ENCODE results near the gene DPYSL3. TPM values are rescaled to one million over a fixed set of nuclear protein-coding genes. Genes with fewer than 3 reads are reported as not detected.

DPYSL3 gene
- total RNA-seq, 1 donor from 2014 or later, result 102 TPM

DNA sequence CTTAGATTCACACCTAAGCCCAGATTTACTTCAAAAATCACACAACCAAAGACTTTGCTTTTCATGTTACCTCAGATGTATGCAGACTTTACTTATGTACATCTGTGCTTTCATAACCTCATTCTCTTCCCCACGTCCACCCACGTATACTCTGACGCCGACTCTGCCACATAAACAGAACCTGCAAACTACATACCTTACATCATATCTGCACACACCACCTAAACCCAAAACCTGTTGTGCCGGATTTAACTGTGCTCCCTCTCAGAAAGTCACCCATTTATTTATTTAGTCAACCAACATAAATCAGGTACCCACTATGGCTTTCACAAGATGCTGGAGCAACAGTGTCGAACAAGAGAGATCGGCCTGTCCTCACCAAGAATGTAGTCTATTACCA is 1.0 kb upstream of the DPYSL3 start:
- no peak for DNase-seq (ENCODE audit: low read depth, low spot score)
- H3K4me3 Mint-ChIP-seq, result peak overlapping the region; percentile 89
- TF ChIP-seq, protein P1, sequence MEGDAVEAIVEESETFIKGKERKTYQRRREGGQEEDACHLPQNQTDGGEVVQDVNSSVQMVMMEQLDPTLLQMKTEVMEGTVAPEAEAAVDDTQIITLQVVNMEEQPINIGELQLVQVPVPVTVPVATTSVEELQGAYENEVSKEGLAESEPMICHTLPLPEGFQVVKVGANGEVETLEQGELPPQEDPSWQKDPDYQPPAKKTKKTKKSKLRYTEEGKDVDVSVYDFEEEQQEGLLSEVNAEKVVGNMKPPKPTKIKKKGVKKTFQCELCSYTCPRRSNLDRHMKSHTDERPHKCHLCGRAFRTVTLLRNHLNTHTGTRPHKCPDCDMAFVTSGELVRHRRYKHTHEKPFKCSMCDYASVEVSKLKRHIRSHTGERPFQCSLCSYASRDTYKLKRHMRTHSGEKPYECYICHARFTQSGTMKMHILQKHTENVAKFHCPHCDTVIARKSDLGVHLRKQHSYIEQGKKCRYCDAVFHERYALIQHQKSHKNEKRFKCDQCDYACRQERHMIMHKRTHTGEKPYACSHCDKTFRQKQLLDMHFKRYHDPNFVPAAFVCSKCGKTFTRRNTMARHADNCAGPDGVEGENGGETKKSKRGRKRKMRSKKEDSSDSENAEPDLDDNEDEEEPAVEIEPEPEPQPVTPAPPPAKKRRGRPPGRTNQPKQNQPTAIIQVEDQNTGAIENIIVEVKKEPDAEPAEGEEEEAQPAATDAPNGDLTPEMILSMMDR (conservative IDR thresholded peaks at IDR 0.05), result no peak
- peaks cover 26% of the 10 kb centered on the region for H3K27me3 Mint-ChIP-seq (ENCODE audit: low read depth)
- H3K36me3 Mint-ChIP-seq (ENCODE audit: low read depth), result no peaks in the 10 kb centered on the region
- peaks cover 28% of the 10 kb centered on the region for H3K4me1 Mint-ChIP-seq
- H3K9me3 Mint-ChIP-seq, result no peaks in the 10 kb centered on the region
- H3K27ac Mint-ChIP-seq (ENCODE audit: unreplicated experiment), result no peak overlapping the region

- Mint-ChIP-seq H3K4me1 (peaks cover 28% of the 10 kb centered on the region), H3K36me3 (ENCODE audit: low read depth) (no peaks in the 10 kb centered on the region), H3K27me3 (ENCODE audit: low read depth) (peaks cover 26% of the 10 kb centered on the region), H3K9me3 (no peaks in the 10 kb centered on the region), H3K27ac (ENCODE audit: unreplicated experiment) (peak overlapping the region; percentile 78), H3K4me3 (peak overlapping the region; percentile 97)
- TF ChIP-seq, protein P1 (conservative IDR thresholded peaks at IDR 0.05), result no peak
- peak; percentile 24 for DNase-seq (ENCODE audit: low read depth, low spot score)
These were observed 693 bp downstream of the DPYSL3 start for GRCh38 chr5:147509041-147509709.

- TF ChIP-seq, protein P1 (conservative IDR thresholded peaks at IDR 0.05), result no peak
- Mint-ChIP-seq H3K9me3 (no peaks in the 10 kb centered on the region), H3K4me3 (peak overlapping the region; percentile 97), H3K27me3 (ENCODE audit: low read depth) (peaks cover 25% of the 10 kb centered on the region), H3K36me3 (ENCODE audit: low read depth) (no peaks in the 10 kb centered on the region), H3K4me1 (peaks cover 28% of the 10 kb centered on the region), H3K27ac (ENCODE audit: unreplicated experiment) (peak overlapping the region; percentile 78)
- DNase-seq (ENCODE audit: low read depth, low spot score), result no peak
These were observed 1.2 kb downstream of the DPYSL3 start for GRCh38 chr5:147508711-147509040.

GRCh38 chr5:147507480-147508126 is 2.3 kb downstream of the DPYSL3 start:
- Mint-ChIP-seq H3K27me3 (ENCODE audit: low read depth) (peaks cover 21% of the 10 kb centered on the region), H3K9me3 (no peaks in the 10 kb centered on the region), H3K4me1 (peaks cover 28% of the 10 kb centered on the region), H3K36me3 (ENCODE audit: low read depth) (no peaks in the 10 kb centered on the region), H3K4me3 (peak overlapping the region; percentile 97), H3K27ac (ENCODE audit: unreplicated experiment) (no peak overlapping the region)
- TF ChIP-seq, protein P1 (conservative IDR thresholded peaks at IDR 0.05), result no peak
- DNase-seq (ENCODE audit: low read depth, low spot score), result no peak

GRCh38 chr5:147504535-147504934 is 5.3 kb downstream of the DPYSL3 start:
- Mint-ChIP-seq H3K4me3 (no peak overlapping the region), H3K27me3 (ENCODE audit: low read depth) (peaks cover 8% of the 10 kb centered on the region), H3K27ac (ENCODE audit: unreplicated experiment) (no peak overlapping the region), H3K9me3 (no peaks in the 10 kb centered on the region), H3K36me3 (ENCODE audit: low read depth) (peaks cover 2% of the 10 kb centered on the region), H3K4me1 (peaks cover 17% of the 10 kb centered on the region)
- TF ChIP-seq, protein P1 (conservative IDR thresholded peaks at IDR 0.05), result no peak
- DNase-seq (ENCODE audit: low read depth, low spot score), result no peak

Data from neural crest cell (in vitro differentiated cells).